A549 (cell line): ENCODE measurements around the gene RIPPLY3. TPM values are rescaled to one million over a fixed set of nuclear protein-coding genes. Genes with fewer than 3 reads are reported as not detected.
"Not testable (repeated sequence)": the region's sequence is repeated elsewhere in the genome, so short reads cannot be mapped to it uniquely, and the experiment has no call there.

Experiments used
- ATAC-seq, 2 experiments: fragments of 200-7000 bp in 1 of 2; fragments of >200 bp in 1 of 2; cut with Nextera tagmentation in 1 of 2; cut with Tn5 transposase in 1 of 2; 3 replicates each; pipeline versions ENCODE4 v1.8.0 to v1.9.1; 2018 to 2020; ENCODE audit warnings: mild to moderate bottlenecking in 1 of 2, moderate library complexity in 1 of 2
- CTCF ChIA-PET: fragments of 300-600 bp; sonication (Branson Sonifier 250); formaldehyde crosslinking; extraction: SDS; loops from one replicate; lab custom pipeline; 2021; ENCODE audit warnings: antibody characterized with exemption, inconsistent platforms; lab: Yijun Ruan, JAX
- POLR2A ChIA-PET: fragments of 350-600 bp; formaldehyde crosslinking; extraction: SDS; loops from one replicate; lab custom pipeline; 2021; ENCODE audit warnings: antibody characterized with exemption, inconsistent platforms; lab: Yijun Ruan, JAX
- DNase-seq, 2 experiments: peaks; one replicate each; pipeline versions ENCODE4 v3.0.0 to v3.0.0-alpha.2; 2011 to 2016; ENCODE audit warnings: low read depth in 1 of 2, low spot score in 1 of 2
- FAIRE-seq: peaks from 2 replicates; lab custom pipeline; 2011; peaks lifted over from hg19 to GRCh38; lab: Jason Lieb, UNC
- H3K27ac ChIP-seq, 2 experiments: fragments of >200 bp; sonication (Bioruptor Twin); formaldehyde crosslinking; 3 replicates each; pipeline ENCODE4 v1.5.1; 2016 to 2017
- H3K4me1 ChIP-seq: fragments of >200 bp; sonication (Bioruptor Twin); formaldehyde crosslinking; 3 replicates; pipeline ENCODE4 v1.6.1; 2016
- H3K4me2 ChIP-seq: fragments of >200 bp; sonication (Bioruptor Twin); formaldehyde crosslinking; 3 replicates; pipeline ENCODE4 v1.6.1; 2016
- H3K4me3 ChIP-seq: fragments of >200 bp; sonication (Bioruptor Twin); formaldehyde crosslinking; 3 replicates; pipeline ENCODE4 v1.5.1; 2016
- H3K9me3 ChIP-seq: fragments of >200 bp; sonication (Bioruptor Twin); formaldehyde crosslinking; 3 replicates; pipeline ENCODE4 v1.6.1; 2016
- CBX8 ChIP-seq: fragments of 200-600 bp; sonication (generic); IDR thresholded peaks from 2 replicates; pipeline ENCODE4 v1.6.1; 2016
- HES2 ChIP-seq: fragments of >200 bp; sonication (Bioruptor Twin); formaldehyde crosslinking; IDR thresholded peaks from 2 replicates; pipeline ENCODE4 v1.6.1; 2016
- HOXA7 ChIP-seq: fragments of 250-450 bp; sonication (Bioruptor Pico); IDR thresholded peaks from 2 replicates; pipeline ENCODE4 v1.5.0; 2020; ENCODE audit warnings: mild to moderate bottlenecking, moderate library complexity
- HOXB5 ChIP-seq: fragments of 250-450 bp; sonication (Bioruptor Pico); IDR thresholded peaks from 2 replicates; pipeline ENCODE4 v1.5.0; 2020; ENCODE audit warnings: mild to moderate bottlenecking, moderate library complexity
- KDM5A ChIP-seq: fragments of 200-600 bp; sonication (generic); IDR thresholded peaks from 2 replicates; pipeline ENCODE4 v1.6.1; 2016; ENCODE audit warnings: antibody characterized with exemption, mild to moderate bottlenecking
- POLR2AphosphoS2 ChIP-seq: conservative IDR thresholded peaks from 2 replicates; pipeline ENCODE4 v1.6.1; 2012; ENCODE audit warnings: low read length, improper control_type of control experiment, inconsistent platforms
- RAD21 ChIP-seq, 2 experiments: fragments of >200 bp in 1 of 2; sonication (Bioruptor Twin) in 1 of 2; formaldehyde crosslinking in 1 of 2; IDR thresholded peaks in 1 of 2; conservative IDR thresholded peaks in 1 of 2; 2 replicates in 1 of 2; 3 replicates in 1 of 2; pipeline ENCODE4 v1.6.1; 2012 to 2018; ENCODE audit warnings: inconsistent platforms in 1 of 2
- ZC3H11A ChIP-seq: fragments of 450-650 bp; IDR thresholded peaks from 2 replicates; pipeline ENCODE4 v1.6.1; 2014; ENCODE audit warnings: antibody characterized with exemption, mild to moderate bottlenecking
- WGBS: methylation state at CpG from one replicate; pipeline ENCODE4 v1.1.6; 2017; ENCODE audit errors: missing lambda C conversion rate; 5-methylcytosine and 5-hydroxymethylcytosine counted together
- polyA plus RNA-seq, 4 experiments: library from polyadenylated mRNA; depleted of rRNA in 3 of 4; stranded (reverse); fragments of >200 nt; fragmentation: RNase III in 1 of 4; extraction: RNeasy Plus Mini Kit Qiagen cat#74134 plus additional on column Dnase treatment in 1 of 4; gene quantifications; 2 replicates in 3 of 4; 3 replicates in 1 of 4; pipeline ENCODE4 v1.2.3, GENCODE V29; 2011 to 2017
- TF ChIP-seq, protein P1 (sequence below): fragments of 200-600 bp; sonication (generic); IDR thresholded peaks from 2 replicates; pipeline ENCODE4 v1.6.1; 2016; ENCODE audit warnings: antibody characterized with exemption, mild to moderate bottlenecking, moderate library complexity
- TF ChIP-seq, protein P2 (sequence below): fragments of 250-450 bp; sonication (Bioruptor Pico); IDR thresholded peaks from 2 replicates; pipeline ENCODE4 v1.5.0; 2020; ENCODE audit warnings: low read depth, mild to moderate bottlenecking, moderate library complexity
- TF ChIP-seq, protein P3 (sequence below): fragments of >200 bp; sonication (Bioruptor Twin); formaldehyde crosslinking; IDR thresholded peaks from 3 replicates; pipeline ENCODE4 v1.5.1; 2016

RIPPLY3 gene
- polyA plus RNA-seq, 2 of the 4 experiments (the other 2 are of a cell fraction): 0.65 to 1.5 TPM

DNA sequence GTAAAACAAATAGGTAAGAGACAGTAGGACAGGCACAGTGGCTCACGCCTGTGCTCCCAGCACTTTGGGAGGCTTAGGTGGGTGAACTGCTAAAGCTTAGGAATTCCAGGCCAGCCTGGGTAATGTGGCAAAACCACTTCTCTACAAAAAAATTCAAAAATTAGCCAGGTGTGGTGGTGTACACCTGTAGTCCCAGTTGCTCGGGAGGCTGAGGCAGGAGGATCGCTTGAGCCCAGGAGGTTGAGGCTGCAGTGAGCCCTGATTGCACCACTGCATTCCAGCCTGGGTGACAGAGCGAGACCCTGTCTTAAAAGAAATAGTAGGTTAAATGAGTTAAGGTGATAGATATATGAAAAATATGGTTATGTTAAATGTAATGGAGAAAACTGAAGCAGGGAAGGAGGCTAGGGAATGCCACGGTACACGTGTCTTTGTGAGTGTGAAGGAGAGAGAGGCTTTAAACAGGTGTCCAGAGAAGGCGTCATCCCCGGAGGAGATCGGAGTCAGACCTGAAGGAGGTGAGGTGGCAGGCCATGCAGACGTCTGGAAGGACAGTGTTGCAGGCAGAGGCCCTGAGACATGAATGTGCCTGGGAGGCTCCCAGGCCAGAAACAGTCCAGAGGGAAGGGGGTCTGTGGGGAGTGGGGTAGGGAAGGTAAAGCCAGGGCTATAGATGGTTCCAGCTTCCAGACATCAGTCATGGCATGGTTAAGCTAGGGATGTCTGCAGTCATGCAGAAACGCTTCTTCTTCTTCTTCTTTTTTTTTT is 7.2 kb upstream of the RIPPLY3 start (continued):
- TF ChIP-seq, protein P1, sequence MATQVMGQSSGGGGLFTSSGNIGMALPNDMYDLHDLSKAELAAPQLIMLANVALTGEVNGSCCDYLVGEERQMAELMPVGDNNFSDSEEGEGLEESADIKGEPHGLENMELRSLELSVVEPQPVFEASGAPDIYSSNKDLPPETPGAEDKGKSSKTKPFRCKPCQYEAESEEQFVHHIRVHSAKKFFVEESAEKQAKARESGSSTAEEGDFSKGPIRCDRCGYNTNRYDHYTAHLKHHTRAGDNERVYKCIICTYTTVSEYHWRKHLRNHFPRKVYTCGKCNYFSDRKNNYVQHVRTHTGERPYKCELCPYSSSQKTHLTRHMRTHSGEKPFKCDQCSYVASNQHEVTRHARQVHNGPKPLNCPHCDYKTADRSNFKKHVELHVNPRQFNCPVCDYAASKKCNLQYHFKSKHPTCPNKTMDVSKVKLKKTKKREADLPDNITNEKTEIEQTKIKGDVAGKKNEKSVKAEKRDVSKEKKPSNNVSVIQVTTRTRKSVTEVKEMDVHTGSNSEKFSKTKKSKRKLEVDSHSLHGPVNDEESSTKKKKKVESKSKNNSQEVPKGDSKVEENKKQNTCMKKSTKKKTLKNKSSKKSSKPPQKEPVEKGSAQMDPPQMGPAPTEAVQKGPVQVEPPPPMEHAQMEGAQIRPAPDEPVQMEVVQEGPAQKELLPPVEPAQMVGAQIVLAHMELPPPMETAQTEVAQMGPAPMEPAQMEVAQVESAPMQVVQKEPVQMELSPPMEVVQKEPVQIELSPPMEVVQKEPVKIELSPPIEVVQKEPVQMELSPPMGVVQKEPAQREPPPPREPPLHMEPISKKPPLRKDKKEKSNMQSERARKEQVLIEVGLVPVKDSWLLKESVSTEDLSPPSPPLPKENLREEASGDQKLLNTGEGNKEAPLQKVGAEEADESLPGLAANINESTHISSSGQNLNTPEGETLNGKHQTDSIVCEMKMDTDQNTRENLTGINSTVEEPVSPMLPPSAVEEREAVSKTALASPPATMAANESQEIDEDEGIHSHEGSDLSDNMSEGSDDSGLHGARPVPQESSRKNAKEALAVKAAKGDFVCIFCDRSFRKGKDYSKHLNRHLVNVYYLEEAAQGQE: no peak
- TF ChIP-seq HOXA7 (no peak), ZC3H11A (no peak)

DNA sequence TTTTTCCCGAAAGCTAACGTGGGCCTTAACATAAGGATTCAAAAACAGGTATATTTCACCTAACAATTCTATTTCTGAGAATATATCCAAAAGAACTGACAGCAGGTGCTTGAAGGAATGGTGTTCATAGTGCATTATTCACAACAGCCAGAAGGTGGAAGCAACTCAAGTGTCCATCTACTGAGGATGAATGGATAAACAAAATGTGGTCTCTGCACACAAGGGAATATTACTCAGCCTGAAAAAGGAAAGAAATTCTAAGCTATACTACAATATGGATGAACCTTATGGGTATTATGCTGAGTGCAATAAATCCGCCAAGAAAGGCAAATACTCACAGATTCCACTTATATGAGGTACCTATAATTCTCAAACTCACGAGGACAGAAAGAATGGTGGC is 6.1 kb upstream of the RIPPLY3 start:
- ATAC-seq (peak in 1 of 2 experiments; percentile 60; a peak in 2 of 6 replicates), DNase-seq (peak in 1 of 2 experiments; percentile 38), FAIRE-seq (no peak)
- H3K4me2 ChIP-seq: no peak overlapping the region
- no peak overlapping the region for H3K4me3 ChIP-seq
- 68% methylated on average over 4 of the region's 4 CpGs for WGBS
- ChIA-PET CTCF (interaction anchor here (1.8 to 3.3 kb wide), 2 partner anchors 10 kb away, joined by 8 to 15 read pairs; no protein-coding TSS in a partner anchor), POLR2A (no interaction called here)
- no peaks in the 10 kb centered on the region for H3K9me3 ChIP-seq
- no peak overlapping the region for H3K27ac ChIP-seq
- TF ChIP-seq HES2: no peak
- peak in 1 of 2 experiments; percentile 11; a peak in 1 of 5 replicates for TF ChIP-seq RAD21 (conservative IDR thresholded peaks at IDR 0.05 in 1 of 2, IDR thresholded peaks at IDR 0.05 in 1 of 2)
- TF ChIP-seq, protein P2, sequence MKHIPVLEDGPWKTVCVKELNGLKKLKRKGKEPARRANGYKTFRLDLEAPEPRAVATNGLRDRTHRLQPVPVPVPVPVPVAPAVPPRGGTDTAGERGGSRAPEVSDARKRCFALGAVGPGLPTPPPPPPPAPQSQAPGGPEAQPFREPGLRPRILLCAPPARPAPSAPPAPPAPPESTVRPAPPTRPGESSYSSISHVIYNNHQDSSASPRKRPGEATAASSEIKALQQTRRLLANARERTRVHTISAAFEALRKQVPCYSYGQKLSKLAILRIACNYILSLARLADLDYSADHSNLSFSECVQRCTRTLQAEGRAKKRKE (CRISPR knock-in tag): no peak
- TF ChIP-seq, protein P3, sequence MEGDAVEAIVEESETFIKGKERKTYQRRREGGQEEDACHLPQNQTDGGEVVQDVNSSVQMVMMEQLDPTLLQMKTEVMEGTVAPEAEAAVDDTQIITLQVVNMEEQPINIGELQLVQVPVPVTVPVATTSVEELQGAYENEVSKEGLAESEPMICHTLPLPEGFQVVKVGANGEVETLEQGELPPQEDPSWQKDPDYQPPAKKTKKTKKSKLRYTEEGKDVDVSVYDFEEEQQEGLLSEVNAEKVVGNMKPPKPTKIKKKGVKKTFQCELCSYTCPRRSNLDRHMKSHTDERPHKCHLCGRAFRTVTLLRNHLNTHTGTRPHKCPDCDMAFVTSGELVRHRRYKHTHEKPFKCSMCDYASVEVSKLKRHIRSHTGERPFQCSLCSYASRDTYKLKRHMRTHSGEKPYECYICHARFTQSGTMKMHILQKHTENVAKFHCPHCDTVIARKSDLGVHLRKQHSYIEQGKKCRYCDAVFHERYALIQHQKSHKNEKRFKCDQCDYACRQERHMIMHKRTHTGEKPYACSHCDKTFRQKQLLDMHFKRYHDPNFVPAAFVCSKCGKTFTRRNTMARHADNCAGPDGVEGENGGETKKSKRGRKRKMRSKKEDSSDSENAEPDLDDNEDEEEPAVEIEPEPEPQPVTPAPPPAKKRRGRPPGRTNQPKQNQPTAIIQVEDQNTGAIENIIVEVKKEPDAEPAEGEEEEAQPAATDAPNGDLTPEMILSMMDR: peak; percentile 4; the same call in 1 of the 3 replicates
- no peaks in the 10 kb centered on the region for H3K4me1 ChIP-seq

- no peak for ATAC-seq
- no peaks in the 10 kb centered on the region for H3K9me3 ChIP-seq
- ChIA-PET POLR2A (no interaction called here), CTCF (interaction anchor here (0.8 to 3.3 kb wide), 5 partner anchors 9 to 512 kb away, joined by 3 to 15 read pairs (median 4); no protein-coding TSS in a partner anchor)
- H3K4me1 ChIP-seq: no peaks in the 10 kb centered on the region
- no peak overlapping the region for H3K4me3 ChIP-seq
- no peak overlapping the region for H3K4me2 ChIP-seq
- no peak for DNase-seq
- TF ChIP-seq POLR2AphosphoS2 (no peak), HES2 (no peak), KDM5A (no peak), CBX8 (no peak), HOXB5 (CRISPR knock-in tag) (no peak)
- FAIRE-seq: no peak
- no peak overlapping the region for H3K27ac ChIP-seq
- 60% methylated on average over 3 of the region's 3 CpGs for WGBS
Measured at GRCh38 chr21:37001441-37001840, 5.1 kb upstream of the RIPPLY3 start.

- not testable (repeated sequence) for H3K4me3 ChIP-seq, DNase-seq, ATAC-seq, H3K27ac ChIP-seq, H3K9me3 ChIP-seq, H3K4me1 ChIP-seq, H3K4me2 ChIP-seq, FAIRE-seq
- 80% methylated on average over 12 of the region's 12 CpGs for WGBS
- POLR2A ChIA-PET: interaction anchor here (1.0 kb wide), 1 partner anchor 13 kb away, joined by 3 read pairs; no protein-coding TSS in a partner anchor
- CTCF ChIA-PET: interaction anchor here (1.4 kb wide), 1 partner anchor 26 kb away, joined by 4 read pairs; no protein-coding TSS in a partner anchor
Measured at GRCh38 chr21:37002851-37003250, 3.7 kb upstream of the RIPPLY3 start.

GRCh38 chr21:37003917-37004316 is 2.6 kb upstream of the RIPPLY3 start:
- ChIA-PET POLR2A (interaction anchor here (1.1 kb wide), 1 partner anchor 14 kb away, joined by 3 read pairs; no protein-coding TSS in a partner anchor), CTCF (interaction anchor here (1.2 to 1.3 kb wide), 2 partner anchors 14 to 27 kb away, joined by 4 to 5 read pairs; no protein-coding TSS in a partner anchor)
- 61% methylated on average over 3 of the region's 3 CpGs for WGBS
- not testable (repeated sequence) for DNase-seq, H3K4me1 ChIP-seq, ATAC-seq, H3K4me2 ChIP-seq, H3K27ac ChIP-seq, H3K9me3 ChIP-seq, FAIRE-seq, H3K4me3 ChIP-seq
